Right ventricle myocardium superior (tissue), 1 donor: Measurements from ENCODE around the gene ADD2. TPM values are rescaled to one million over a fixed set of nuclear protein-coding genes. Genes with fewer than 3 reads are reported as not detected.

Source experiments
- ATAC-seq: fragments of 200-7000 bp; cut with Tn5 transposase; one replicate; pipeline ENCODE4 v1.9.1; 2020; ENCODE audit warnings: mild to moderate bottlenecking; ENCODE audit not compliant: poor library complexity
- DNase-seq: peaks from one replicate; pipeline ENCODE4 v3.0.0-alpha.2; 2020
- intact Hi-C: fragments of 100-400 bp; cut with DNase I; formaldehyde crosslinking; loops from one replicate; pipeline ENCODE4 v1.11.2; 2022
- total RNA-seq: library from RNA; stranded (reverse); fragmentation: NEBNext Ultra II Directional; extraction: Animal tissue kit (Norgen Biotek cat#: 25700); gene quantifications from one replicate; pipeline ENCODE4 v1.2.1, GENCODE V29; 2021
- donor health status: DM: no; HTN: yes; CAD: no; lungs with severe emphysema.

The ADD2 gene
- total RNA-seq, 1 donor from 2014 or later = 2.0 TPM

GRCh38 chr2:70686577-70687460 lies 81.2 kb downstream of the ADD2 start:
- DNase-seq (peak; percentile 46), ATAC-seq (peak; percentile 67)
- intact Hi-C loops = no loop called here

GRCh38 chr2:70685771-70686171 lies 82.2 kb downstream of the ADD2 start:
- DNase-seq (no peak), ATAC-seq (no peak)
- intact Hi-C loops = no loop called here

DNA sequence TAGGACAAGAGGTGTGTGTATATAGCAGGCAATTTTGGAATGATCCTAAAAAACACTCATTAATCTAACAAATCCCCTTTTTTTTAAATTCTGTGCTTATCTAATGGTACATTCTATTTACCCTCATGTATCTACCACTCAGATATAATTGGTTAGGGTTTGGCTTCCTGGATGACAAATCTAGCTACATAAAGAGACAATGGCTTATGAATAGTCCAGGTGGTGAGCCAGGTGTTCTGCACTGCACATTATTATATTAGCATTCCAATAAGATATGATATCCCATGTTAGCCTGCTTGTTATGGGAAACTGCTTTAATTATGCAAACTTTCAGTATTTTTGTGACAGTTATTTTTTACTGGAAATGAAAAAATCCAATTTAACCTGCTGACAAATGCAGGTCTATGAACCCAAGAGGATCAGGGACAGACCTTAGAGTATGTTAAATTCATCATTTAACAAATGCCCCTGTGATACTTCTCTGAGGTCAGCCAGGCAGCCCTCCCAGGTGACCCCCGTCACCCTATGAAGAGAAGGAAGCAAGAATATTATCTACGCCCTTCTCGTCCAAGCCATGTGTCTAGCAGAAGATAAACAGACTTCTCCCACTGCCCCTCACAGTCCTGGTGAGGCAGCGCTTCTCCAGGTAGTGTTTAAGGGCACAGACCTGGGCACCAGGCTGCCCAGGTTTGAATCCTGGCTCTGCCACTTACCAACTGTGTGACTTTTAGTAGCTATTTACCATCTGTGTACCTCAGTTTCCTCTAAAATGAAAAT lies 83.0 kb downstream of the ADD2 start:
- no peak for DNase-seq
- ATAC-seq = no peak
- intact Hi-C loops = no loop called here

DNA sequence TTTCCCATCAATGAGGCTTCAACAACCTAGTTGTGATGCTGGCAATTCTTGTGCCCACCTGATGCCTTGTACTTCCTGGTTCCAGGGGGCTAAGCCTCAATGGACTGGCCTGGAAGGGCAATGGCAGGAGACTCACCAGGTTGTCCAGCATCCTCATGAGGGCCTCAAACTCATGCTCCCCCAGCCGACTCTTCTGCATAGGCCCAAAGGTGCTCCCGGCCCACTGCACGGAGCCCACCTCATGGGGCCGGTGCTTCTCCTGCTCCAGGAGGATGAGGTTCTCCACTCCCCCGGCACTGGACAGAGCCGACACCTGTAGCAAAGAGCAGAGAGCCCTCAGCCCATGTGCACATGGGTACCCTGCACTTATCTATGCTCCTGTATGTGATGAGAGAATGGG lies 84.5 kb downstream of the ADD2 start:
- DNase-seq (no peak), ATAC-seq (no peak)
- intact Hi-C loops = no loop called here

- no peak for ATAC-seq
These were observed 87.3 kb downstream of the ADD2 start for GRCh38 chr2:70680735-70681134.

DNA sequence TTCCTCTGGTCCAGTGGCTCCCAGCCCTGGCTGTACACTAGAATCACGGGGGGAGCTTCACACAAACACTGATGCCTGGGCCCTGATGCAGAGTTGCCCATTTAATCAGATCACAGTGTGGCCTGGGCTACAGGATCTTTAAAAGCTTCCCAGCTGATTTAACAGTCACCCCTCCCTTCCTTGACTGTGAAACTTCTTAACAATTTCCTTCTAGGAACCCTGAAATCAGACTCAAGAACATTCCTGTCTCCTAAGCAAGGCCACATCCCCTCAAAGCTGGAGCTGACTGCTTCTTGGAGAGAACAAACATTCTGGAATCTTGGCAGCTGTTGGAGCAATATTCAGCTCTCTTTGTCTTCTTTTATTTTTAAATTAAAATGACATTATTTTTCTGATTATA lies 88.7 kb downstream of the ADD2 start:
- ATAC-seq = no peak
- intact Hi-C loops = no loop called here
- no peak for DNase-seq

More at GRCh38 chr2:70680735-70681134, 87.3 kb downstream of the ADD2 start:
- DNase-seq = no peak
- intact Hi-C loops = no loop called here

DNA sequence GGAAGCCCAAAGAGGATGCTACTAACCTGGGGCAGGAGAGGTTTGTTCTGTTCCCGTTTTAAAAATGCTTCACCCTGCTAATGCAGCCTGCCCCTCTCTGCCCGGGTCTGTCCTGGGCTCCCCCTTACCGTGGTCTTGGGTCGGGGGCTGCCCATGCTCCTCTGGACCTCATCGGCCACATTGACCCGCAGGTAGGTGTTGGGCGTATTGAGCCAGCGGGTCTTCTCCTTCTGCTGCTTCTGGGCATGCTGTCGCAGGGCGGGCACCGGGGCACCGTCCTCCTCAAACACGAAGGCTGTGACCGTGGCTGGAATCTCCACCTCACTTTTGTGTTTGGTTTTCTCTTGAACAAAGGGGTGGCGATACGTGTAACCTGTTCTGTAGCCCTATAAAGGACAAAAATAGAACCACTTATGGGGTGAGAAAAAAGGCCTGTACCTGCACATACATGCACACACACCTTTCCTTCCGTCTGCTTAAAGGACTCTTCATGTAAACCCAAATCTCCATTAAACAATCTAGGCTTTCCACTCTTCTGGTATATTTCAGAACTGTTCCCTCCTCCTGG lies 89.3 kb downstream of the ADD2 start:
- ATAC-seq (no peak), DNase-seq (no peak)
- intact Hi-C loops = no loop called here

- DNase-seq = no peak
- ATAC-seq = no peak
- intact Hi-C loops = no loop called here
These were observed 91.5 kb downstream of the ADD2 start for GRCh38 chr2:70676301-70677035.

GRCh38 chr2:70675862-70676261 lies 92.1 kb downstream of the ADD2 start:
- ATAC-seq (no peak), DNase-seq (no peak)
- intact Hi-C loops = no loop called here

- intact Hi-C loops = no loop called here
- DNase-seq = no peak
- no peak for ATAC-seq
These were observed 93.2 kb downstream of the ADD2 start for GRCh38 chr2:70674636-70675430.

GRCh38 chr2:70673041-70673647 lies 94.9 kb downstream of the ADD2 start:
- intact Hi-C loops = no loop called here
- DNase-seq (no peak), ATAC-seq (no peak)

DNA sequence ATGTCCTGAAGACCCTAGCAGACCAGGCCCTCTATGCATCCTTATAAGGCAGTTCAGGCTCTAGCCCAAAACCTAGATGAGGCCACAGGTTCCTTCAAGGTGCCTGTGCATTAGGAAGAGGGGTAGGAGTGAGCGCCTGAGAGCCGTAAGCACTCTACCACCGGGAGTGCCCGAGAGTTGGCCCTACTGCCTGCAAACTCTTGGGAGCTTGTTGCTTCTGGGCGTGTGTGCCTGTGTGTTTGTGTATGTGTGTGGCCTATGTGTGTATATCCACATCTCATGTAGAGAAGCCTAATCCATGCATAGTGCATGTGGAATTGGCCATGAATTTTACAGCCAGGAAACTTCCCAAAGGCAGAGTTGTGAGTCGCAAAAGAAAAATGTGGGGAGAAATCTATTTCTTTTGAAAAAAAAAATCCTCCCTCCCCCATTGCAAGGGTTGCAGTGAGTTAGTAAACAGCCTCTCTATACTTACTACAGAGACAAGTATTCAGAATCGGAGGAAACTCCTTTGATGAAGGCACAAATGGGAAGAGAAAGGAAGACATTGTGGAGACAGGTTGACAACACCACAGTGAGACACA lies 96.8 kb downstream of the ADD2 start:
- no peak for DNase-seq
- ATAC-seq = no peak

DNA sequence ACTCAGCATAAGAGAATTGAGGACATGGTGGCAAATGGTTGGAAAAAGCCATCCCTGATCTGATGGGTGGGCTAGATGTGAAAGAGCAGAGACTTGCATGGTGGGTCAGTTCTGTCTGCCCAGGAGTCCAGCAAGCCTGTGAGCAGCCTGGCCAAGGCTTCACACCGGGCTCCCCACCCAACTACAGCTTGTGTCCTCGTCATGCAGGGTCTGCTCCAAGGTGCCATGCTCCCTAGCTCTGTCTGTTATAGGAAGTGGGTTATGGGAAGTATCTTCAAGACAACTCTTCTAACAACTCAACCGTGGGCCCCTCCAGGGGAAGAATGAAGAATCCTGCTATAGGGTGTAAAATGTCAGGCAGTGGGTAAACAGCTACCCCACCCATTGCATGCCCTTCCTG lies 97.4 kb downstream of the ADD2 start:
- no peak for DNase-seq
- intact Hi-C loops = no loop called here
- ATAC-seq = no peak

More for the DNA sequence above, 96.8 kb downstream of the ADD2 start:
- intact Hi-C loops = no loop called here

DNA sequence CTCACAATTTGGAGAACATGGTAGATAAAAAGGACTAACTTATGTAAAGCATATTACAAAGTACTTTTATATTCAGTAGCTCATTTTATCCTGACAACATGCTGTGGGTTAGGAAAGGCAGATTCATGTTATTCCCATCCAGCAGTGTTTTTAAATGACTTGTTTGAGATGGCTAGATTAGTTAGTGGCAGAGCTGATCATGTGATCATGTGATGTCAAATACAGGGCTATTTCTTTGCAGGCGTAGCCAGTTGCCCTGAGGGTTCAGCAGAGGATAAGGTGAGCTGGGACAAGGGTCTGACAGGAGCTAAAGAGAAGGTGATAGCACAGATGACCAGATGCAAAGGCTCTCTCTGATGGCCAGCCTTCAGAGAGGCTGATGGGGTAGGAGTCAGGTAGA lies 97.8 kb downstream of the ADD2 start:
- DNase-seq = no peak
- intact Hi-C loops = no loop called here
- no peak for ATAC-seq

- intact Hi-C loops = no loop called here
These were observed 99.1 kb downstream of the ADD2 start for GRCh38 chr2:70668911-70669310.

DNA sequence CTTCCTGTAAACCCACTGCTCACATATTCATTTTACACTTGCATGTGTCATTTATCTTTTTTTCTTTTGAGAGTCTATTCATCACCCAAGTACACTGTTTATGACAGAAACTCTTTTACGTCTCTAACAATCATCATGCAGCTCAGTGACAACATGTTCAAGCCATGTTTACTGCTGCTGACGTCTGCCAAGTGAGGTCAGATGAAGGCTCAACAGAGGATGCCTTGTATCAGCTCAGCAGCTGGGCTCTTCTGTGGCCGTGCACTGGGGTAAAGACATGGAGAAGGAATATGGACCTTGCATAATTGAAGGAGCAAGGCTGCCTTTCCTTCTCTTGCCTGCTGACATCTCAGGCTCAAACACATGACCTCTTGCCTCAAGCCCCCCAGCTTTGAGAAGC lies 99.6 kb downstream of the ADD2 start:
- DNase-seq = no peak
- intact Hi-C loops = no loop called here
- no peak for ATAC-seq

More at GRCh38 chr2:70668911-70669310, 99.1 kb downstream of the ADD2 start:
- DNase-seq (no peak), ATAC-seq (no peak)

DNA sequence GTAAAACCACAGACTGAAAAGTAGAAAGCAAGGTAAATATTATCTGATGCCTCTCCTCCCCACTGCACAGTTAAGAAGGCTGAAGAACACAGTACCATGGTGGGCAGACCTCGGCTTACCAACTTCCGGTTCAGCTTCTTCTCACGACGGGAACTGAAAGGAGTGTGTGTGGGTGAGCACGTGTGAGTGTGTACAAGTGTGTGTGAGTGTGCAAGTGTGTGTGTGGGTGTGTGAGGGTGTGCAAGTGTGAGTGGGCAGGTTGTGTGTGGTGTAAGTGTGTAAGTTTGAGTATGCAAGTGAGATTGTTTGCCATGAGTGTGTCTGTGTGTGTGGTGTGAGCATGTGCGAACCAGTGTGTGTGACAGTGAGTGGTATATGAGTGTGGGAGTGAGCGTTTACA lies 103.5 kb downstream of the ADD2 start:
- no peak for ATAC-seq
- intact Hi-C loops = no loop called here

More for the DNA sequence above, 103.5 kb downstream of the ADD2 start:
- no peak for DNase-seq
